Kasumi-1 (cell line): ENCODE measurements around the gene PGA4.
A peak's percentile ranks its signal among the peaks of the same experiment; 100 is the strongest.
"Not testable (repeated sequence)": the region's sequence is repeated elsewhere in the genome, so short reads cannot be mapped to it uniquely, and the experiment has no call there.

Experiments
- DNase-seq, 2 experiments: peaks; one replicate each; lab custom pipeline; 2025; lab: John Stamatoyannopoulos, UW

PGA4 gene

DNA sequence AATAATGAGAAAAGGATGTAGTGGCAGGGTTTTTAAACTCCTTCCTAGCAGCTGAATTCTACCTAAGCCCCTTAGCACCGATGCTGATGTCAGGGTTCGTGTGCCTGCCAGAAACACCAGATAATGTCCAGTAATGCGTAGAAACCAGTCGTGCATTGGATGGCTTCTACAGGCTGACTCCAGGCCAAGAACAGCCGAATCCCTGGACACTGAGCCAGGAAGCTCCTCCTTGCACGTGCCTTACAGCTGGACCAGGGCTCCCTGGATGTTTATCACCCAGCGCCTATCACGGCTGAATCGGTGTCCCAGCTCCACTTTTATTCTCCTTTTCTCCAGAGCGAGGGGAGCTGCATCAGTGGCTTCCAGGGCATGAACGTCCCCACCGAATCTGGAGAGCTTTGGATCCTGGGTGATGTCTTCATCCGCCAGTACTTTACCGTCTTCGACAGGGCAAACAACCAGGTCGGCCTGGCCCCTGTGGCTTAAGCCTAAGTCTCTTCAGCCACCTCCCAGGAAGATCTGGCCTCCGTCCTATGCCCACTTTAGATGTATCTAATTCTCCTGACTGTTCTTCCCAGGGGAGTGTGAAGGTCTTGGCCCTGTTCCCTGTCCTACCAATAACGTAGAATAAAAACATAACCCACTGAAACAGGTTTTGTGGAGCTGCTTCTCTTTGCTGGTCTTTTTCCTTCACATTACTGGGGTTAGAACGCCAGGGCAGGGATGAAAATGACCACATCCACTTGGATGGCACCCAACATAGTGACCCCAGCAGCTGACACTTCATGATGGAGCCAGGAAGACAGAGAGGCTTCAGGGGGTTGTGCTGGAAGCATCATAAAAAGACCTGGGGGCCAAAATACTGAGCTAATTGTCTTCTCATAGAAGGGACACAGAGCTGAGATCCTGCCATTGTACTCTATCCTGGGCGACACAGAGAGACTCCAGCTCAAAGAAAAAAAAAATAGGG, 28.9 kb downstream of the PGA4 start:
- not testable (repeated sequence) for DNase-seq

DNA sequence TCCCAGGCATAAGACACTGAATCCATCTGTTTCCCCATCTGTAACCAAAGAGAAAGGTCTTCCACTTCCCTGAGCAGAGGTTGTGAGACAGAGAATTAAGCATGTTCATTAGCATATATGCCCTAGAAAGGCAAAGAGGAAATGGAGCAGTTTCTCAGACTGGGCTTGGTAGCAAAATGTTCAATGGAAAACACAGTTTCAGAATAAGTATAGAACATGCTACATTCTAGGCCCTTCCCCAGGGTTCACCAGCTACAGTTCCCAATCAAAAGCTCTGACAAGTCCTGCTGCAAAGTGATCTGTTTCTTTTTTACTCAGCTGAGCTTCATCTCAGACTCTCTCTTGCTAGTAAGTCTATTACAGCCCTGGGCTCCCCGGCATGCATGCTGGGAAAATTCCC, 30.2 kb downstream of the PGA4 start:
- DNase-seq, result not testable (repeated sequence)

DNA sequence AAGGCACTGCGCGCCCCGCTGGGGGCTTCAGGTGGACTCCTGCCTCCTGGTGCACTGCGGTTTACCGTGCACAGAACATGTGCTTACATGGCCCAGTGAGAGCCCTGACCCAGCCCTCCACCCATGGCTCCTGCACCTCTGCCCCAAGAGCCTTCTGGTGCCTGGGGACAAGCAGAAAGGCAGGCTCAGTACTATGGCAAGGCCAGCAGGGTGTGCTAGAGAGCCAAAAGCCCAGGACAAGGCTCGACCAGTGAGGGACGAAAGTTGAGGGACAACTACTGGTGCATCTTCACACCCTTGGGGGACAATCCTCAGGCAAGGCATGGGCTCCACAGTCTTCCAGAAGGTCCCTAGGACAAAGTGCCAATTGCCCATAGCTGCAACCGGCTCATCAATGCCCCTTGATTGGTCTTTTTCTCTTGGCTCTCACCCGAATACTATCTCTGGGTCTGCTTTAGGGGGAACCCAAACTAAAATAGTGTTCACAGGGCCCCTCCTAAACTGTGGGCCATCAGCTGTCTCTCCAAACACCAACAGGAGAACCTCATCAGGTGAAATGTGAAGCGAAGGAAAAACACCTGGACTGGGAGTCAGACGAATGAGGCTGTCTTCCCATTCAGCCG, 32.4 kb downstream of the PGA4 start:
- peak; percentile 65 for DNase-seq

DNA sequence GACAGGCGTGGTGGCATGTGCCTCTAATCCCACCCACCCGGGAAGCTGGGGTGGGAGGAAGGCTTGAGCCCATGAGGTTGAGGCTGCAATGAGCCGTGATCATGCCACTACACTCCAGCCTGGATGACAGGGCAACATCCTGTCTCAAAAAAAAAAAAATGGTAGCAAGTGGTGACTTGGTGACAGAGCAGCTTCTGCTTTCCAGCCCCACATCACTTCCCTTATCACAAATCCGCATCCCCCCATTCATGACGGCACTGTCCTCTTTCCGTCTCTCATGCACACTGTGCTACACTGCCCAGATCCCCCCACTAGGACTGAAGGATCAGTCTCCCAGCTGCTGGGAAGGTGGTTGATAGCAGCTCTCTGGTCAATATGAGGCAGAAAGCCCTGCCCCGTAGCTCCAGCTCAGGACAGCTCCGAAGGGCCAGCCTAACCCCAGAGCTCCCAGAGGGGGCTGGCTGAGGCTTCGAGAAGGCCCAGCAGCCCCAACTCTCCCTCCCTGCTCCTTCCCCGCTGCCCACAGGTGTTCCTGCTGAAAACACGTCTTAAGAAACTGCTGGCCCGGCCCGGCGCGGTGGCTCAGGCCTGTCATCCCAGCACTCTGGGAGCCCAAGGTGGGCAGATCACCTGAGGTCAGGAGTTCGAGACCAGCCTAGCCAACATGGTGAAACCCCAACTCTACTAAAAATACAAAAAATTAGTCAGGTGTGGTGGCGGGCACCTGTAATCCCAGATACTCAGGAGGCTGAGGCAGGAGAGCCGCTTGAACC, 34.7 kb downstream of the PGA4 start:
- peak in 1 of 2 experiments; percentile 7 for DNase-seq

DNA sequence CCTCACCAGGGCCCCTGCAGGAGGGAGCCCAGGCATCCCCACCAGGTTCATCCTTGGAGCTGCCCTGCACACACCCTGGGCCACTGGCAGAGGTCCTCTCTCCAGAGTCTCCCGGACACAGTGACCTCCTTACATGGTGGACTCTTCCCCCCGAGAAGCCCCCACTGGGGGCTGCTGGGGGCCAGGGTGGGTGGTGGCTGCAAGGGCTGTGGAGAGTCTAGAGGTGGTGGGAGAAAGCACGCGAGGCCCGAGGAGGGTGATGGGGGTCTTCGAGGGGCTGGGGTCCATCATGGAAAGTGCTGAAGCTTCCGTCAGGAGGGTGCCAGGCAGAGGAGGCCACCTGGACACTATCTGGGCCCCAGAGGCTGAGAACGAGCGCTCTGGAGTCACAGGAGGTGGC, 36.4 kb downstream of the PGA4 start:
- no peak for DNase-seq

DNA sequence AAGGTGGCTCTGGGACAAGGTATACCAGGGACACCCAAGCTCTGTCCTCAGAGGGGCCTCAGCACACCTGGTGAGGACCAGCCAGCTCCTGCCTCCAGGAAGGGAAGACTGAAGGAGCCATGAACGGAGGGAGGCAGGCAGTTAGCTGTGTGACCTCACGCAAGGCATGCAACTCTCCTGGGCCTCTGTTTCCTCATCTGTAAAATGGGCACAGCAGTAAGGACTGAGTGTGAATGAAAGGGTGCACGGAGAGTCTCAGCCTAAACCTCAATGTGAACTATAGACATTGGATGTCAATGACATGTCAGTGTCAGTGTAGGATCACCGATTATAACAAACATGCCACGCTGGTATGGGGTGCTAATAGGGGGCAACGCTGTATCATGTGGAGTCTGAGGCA, 37.2 kb downstream of the PGA4 start:
- no peak for DNase-seq

DNA sequence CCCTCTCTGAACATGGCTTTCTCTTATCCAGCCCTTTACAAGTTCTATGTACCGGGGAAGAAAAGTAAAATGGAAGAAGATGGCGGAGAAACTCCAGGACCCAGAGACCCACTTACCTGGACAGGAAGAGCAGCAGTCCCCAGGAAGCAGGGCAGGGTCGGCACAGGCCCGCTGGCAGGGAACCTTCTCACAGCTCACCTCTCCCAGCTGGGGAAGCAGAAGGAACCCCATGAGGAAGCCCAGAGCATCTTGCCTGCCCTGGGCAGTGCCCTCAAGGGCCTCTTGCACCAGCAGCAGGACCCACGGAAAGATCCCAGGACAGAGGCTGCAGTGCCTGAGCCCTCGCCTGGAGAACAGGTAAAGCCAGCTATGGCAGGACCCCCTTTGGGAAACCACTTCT, 42.2 kb downstream of the PGA4 start:
- no peak for DNase-seq

DNA sequence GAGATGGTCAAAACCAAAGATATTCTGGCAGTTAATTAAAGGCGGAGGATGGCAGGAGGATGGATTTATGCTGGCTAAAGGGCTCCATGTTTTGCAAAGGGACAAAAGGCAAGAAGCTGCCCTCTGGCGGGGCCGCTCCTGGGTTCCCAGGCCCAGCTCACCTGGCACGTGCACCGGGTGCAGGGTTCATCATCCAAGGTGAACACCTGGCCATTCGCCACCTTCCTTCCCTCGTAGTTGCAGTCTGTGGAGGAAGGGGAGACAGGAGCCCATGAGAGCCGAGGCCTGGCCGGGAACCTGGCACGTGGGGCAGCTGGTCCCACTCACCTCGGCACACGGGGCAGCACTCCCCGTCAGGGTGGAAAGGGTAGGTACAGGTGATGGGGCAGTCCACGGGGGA, 42.6 kb downstream of the PGA4 start:
- no peak for DNase-seq

DNA sequence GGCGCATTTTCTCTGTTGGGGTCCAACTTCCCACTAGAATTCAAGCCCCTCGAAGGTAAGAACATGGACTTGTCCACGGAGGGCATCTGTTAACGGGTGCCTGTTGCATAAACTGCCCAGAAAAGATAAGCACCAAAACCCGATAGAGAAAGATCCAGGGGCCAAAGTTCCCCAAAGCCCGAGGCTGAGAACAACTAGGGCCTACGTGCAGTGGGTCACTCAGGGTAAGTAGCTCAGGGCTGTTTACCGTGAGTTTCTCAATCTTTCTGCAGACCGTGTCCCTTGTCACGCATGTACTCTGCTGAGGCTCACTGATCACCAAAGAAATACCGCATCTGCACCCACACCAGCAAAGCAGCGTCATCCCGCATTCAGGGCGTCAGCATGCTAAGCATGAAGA, 43.2 kb downstream of the PGA4 start:
- no peak for DNase-seq

DNA sequence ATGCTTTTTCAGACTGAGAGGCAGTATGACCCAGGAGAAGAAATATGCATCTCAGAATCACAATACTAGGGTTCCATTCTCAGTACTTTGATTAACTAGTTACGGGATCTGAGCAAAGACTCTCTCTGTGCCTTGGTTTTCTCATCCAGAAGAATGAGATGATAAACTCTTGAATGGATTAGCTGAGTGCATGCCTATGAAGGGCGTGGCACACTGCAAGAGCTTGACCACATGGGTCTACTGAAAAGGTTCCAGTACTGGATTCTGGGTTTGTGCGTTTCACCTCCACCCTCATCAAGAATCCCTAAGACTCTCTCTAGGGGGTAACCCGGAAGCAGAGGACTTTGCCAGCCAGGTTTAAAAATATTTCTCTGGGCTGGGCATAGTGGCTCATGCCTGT, 44.5 kb downstream of the PGA4 start:
- DNase-seq, result no peak

DNA sequence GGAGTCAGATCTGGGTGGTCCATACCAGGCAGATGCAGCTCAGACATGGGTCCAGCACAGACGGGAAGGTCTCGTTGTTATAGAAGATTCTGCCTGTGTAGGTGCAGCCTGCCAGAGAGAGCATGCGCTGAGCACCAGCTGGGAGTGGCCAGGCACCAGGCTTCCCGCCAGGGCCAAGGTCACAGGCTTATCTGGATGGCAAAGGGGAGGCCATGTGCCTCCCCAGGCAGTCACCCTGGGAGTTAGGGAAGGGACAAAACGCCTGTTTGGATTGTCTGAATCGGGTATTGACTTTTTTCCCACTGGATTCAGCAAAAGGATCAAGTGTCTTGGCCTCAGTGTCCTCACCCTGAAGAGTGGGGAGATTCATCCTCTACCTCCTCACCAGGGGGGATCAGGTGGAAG, 45.3 kb downstream of the PGA4 start:
- no peak for DNase-seq

DNA sequence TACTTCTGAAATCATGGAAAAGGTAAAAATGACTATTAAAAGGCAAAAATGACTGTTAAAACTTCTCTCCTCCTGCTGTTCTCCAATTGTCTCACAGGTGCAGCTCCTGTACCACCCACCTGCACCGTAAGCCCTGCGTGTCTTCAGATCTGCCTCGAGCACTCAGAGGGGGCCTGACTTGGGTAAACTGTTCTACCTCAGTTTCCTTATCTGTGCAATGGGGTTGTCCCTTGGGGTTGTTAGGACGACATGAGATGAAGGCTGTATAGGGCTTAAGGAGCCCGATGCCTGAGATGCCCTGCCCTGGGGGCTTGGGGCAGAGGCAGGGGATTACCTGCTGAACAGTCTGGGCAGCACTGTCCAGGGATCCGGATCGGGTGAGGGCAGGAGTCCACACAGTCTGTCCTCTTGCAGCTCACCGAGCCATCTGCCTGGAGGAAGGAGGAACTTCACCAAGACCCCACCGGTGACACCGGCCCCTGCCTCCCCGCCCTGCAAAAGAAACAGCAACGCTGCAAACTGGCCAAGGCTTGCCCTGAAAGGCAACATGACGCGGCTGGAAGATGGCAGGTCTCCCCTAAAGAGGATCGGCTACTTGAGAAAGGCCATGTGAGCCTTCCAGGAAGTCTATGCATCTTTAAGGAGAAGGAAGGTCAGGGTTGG, 46.6 kb downstream of the PGA4 start:
- no peak for DNase-seq

DNA sequence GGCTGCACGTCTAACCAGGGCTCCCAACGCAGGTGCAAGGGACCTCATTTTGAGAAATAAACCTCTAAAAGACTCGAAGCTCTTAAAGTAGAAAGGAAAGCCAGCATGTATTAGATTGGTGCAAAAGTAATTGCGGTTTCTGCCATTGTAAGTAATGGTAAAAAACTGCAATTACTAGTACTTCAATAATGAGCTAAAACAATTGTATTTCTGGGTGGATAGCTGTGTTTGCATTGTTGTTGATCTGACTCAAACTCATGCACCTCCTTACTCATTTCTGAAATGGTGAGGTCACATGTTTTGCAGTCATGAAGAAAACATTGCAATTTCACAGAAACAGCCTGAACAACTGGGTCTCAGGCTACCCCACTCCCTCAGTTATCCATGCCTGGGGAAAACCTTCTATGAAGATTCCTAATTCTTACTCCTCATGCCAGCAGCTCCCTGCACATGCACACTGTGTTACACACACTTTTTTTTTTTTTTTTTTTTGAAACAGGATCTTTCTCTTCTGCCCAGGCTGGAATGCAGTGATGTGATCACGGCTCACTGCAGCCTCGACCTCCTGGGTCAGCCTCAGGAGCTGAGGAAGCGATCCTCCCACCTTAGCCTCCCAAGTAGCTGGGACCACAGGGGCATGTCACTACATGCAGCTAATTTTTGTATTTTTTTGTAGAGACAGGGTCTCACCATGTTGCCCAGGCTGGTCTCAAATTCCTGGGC, 48.4 kb downstream of the PGA4 start:
- no peak for DNase-seq

DNA sequence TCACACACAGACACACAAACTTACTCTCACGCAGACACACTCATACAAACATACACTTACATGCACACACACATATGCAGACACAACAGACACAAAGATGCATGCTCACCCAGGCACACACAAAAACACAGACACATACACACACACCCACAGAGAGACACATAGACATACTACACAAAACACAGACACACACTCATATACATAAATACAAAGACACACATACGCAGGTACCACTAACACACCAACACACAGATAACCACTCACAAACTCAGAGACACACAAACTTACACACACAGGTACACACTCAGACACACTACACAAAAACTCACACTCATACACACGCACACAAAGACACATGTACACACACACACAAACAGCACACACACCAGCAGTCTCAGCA, 50.6 kb downstream of the PGA4 start:
- DNase-seq, result no peak

DNA sequence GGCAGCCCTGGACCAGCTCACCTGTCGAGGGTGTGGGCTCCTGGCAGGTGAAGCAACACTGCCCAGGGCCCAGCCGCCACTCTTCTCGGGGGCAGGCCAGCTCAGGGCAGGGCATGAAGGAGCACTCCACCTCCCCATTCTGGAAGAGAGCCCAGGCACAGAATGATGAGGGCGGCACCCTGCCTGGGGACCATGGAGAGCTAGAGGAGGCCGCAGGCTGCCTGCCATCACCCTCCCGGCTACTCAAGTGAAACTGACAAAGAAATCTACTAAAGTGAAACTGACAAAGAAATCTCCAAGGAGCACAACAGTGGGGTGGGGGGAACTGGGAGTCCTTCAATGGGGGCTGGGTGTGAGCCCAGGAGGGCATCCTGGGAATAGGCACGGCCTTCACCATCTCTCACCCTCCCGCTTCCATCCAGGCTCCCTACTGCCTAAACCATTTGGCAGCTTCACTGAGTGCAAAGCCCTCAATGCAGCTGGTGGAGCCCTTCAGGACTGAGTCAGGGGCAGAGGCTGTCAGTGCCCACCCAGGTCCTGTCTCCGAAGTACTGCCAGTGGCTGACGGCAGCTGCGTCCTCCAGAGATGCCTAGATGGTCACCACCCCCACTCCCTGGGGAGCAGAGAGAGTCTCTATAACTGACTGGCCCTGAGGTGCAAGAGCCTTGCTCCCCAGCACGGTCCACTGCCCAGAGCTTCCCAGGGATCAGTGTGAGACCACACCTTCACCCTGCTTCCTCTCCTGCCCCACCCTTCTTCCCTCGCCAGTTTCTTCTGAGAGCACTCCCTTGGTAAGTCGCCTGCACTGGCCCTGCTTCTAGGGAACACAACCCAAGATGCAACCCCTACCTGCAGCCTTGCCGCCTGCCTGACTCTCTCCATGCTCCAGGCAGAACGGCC, 51.3 kb downstream of the PGA4 start:
- DNase-seq, result no peak

DNA sequence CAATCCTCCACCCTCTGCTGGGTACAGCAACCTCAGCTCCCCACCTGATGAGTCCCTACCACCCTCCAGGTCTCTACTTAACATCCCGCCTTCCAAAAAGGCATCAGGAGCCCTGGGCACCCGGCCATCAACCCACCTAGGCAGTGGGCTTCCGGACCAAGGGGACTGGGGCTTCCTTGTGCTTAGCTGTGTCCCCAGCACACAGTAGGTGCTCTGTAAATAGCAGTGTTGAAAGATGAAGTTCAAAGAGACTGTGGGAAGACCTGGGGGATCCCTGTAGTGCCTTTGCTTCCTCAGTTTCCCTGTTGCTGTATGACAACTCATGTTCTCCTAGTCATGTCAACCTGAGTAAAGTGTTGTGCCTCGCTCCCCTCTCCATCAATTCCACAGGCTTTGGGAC, 51.9 kb downstream of the PGA4 start:
- no peak for DNase-seq

DNA sequence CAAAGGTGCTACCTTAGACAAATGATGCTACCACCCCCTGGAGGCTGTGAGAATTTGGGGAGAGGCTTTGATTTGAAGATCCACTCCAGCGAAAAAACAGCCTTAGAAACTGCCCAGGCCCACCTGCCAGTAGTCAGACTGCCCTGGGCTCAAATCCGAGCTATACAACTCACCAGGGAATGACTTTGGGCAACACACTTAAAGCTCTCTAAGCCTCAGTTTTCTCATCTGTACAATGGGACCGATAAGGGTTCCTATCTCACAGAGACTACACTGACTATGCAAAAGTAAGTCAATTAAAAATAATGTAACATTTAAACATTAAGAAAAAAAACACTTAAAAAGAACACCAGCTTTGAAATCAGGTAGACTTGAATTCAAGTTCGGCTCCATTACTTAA, 53.0 kb downstream of the PGA4 start:
- no peak for DNase-seq

DNA sequence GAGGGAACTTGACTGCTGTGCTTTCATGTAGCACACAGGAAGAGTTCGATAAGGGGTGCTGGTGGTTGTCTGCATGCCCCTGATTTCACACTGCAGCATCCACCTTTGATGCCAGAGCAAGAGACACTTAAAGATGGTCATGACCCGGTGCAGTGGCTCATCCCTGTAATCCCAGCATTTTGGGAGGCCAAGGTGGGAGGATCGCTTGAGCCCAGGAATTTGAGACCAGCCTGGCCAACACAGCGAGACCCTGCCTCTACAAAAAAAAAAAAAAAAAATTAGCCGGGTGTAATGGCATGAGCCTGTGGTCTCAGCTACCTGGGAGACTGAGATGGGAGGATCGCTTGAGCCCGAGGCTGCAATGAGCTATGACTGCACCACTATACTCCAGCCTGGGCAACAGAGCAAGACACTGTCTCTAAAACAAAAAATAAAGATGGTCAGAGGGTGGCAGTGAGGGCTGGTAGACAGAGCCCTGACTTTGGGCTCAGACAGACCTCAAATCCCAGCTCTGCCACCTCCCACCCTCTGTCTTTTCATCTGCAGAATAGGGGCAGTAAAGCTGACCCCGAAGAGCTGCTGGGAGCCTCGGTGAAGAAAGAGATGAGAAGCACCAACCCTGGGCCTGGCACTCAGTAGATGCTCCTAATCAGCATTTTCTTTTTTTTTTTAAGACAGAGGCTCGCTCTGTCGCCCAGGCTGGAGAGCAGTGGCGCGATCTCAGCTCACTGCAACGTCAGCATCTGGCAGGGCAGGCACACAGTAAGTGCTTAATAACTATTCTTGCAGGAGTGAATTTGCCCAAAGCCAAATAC, 55.2 kb downstream of the PGA4 start:
- no peak for DNase-seq

DNA sequence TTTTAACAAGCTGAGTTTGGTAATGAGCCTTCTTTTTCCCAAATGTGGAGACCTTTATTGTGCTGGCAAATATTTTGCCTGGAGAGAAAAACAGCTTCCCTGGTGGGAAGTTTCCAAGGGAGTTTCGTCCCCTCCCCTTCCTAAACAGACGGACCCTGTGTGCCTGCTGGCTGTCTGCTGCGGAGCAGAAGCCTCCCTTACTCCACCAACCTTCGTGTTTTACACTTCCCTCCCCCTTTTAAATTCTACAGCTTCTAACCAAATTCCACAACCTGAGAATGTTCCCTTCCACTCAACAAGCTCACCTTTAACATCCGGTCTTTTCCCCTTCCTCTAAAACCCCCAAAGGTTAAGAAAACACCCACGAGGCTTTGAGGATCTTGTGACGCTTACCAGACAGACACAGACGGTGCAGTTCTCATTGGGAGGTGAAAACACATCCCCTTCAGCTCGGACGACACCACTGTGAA, 55.9 kb downstream of the PGA4 start:
- no peak for DNase-seq
